Nucleus accumbens (tissue), 56 donors: ENCODE measurements around the gene KLHL26.
"Not testable (repeated sequence)": the region's sequence is repeated elsewhere in the genome, so short reads cannot be mapped to it uniquely, and the experiment has no call there.

Source experiments
- DNase-seq, 56 donors: peaks; one replicate each; lab custom pipeline; 2025; lab: John Stamatoyannopoulos, UW

The KLHL26 gene

DNA sequence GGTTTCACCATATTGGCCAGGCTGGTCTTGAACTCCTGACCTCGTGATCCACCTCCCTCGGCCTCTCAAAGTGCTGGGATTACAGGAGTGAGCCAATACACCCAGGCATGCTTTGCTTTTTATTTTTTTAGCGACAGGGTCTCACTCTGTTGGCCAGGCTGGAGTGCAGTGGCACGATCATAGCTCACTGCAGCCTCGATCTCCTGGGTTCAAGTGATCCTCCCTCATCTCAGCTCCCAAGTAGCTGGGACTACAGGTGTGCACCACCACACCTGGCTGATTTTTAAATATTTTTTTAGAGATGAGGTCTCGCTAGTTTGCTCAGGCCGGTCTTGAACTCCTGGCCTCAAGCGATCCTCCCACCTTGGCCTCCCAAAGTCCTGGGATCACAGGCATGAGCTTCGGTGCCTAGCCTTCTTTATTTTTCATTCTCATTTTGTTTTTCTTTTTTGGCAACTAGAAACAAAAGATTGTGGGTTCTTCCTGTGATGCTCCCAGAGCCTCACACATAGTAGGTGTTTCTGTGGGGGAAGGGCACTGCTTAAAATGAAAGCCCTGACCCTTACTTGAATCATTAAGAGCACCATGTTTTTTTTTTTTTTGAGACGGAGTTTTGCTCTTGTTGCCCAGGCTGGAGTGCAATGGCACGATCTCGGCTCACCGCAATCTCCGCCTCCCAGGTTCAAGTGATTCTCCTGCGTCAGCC lies 36.0 kb upstream of the KLHL26 start:
- DNase-seq: not testable (repeated sequence)

DNA sequence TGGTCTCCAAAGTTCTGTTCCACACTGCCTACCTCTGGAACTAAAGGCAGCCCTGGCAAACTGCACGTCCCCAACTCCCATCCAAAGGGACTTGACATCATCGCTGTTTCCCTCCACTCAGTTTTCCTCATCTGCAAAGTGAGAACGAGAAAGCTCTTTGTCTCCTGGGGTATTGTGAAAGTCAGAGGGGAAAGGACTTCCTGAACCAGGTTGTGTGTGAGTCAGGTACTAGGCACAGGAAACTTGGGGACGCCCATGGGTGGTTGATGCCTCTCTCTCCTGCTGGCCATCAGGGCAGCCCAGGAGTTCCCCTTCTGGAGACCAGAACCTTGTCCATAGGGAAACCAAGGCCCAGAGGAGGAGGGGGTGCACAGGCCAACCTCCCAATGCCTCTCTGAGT lies 35.0 kb upstream of the KLHL26 start:
- no peak for DNase-seq

DNA sequence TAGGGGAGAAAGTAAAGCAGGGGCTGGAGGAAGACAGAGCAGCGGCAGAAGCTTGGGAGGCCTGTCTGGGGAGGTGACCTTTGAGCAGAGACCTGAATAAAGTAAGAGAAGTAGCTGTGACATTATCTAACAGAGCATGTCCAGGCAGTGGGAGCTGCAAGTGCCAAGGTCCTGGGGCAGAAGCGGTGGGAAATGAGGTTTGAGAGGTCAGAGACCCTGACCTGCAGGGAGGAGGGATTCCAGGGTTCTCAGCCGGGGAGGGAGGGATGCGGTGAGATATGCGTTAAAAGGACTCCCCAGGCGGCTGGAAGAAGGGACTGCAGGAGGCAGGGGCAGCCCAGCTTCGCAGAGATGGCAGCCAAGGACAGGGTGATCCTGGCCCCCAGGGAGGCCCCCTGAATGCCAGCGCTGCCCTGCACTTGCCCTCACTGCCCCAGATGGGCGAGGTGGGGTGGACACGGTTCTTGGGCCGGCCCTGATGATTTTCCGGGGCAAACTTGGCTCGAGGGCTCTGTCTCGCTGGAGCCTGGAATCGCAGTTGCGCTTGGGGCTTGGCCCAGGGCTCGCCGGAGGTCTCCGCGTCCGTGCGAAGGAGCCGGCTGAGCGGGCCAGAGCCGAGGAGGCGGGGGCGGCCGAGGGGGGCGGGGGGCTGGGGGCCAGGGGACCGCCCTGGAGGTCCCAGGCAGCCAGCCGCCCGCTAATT lies 33.4 kb upstream of the KLHL26 start:
- peak in 5 of 56 donors; percentile 19 to 37 (median 22) for DNase-seq

DNA sequence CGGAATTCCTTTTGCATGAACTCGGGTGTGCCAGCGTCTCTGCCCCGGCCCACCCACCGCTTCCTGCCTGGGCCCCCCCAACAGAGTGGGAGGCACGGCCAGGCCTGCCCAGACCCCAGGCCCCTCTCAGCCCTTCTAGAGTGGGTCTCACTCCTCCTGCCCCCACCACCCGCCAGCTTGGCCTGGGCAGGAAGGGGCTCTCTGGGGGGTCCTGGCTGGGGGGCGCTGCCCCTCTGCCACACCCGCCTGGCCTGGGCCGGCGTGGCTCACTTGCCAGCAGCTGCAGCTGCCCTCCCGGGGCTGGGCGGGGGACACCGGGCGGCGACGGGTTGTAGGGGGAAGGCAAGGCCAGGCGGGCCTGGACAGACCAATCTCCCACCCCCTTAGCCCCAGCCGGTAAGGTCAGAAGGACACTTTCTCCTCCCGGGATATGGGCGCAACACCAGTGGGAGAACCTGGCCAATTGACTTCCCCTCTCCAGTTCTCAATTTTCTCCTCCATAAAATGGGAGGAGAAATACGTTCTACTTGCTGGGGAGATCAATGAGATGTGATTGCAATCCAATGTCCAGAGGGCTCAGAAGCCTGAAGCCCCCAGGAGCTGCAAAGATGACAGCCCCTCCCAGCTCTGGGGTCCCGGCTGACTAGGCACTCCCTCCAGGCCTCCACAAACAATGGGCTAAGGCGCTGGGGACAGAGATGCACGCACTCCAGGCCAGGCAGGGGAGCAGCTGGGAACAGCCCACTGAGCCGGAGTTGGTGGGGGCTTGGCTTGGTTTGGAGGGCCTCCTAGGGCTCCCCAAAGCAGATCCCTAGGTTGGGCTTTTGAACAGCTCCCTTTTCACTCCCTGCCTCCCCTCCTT lies 32.6 kb upstream of the KLHL26 start:
- no peak for DNase-seq

DNA sequence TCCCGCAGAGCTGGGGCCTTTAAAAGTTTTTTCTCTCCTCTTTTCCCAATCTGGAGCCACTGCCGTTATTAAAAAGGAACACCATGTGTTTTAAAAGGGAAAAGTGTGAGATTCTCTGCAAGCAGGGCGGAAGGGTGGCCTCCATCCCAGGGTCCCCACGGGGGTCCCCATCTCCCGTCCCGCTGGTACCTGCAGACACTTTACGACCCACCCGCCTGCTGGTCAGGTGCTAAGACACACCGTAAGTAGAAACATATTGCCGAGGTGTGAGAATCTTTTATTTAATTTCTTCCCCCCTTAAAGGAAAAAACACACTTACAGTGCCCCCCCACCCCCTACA lies 32.0 kb upstream of the KLHL26 start:
- no peak for DNase-seq

DNA sequence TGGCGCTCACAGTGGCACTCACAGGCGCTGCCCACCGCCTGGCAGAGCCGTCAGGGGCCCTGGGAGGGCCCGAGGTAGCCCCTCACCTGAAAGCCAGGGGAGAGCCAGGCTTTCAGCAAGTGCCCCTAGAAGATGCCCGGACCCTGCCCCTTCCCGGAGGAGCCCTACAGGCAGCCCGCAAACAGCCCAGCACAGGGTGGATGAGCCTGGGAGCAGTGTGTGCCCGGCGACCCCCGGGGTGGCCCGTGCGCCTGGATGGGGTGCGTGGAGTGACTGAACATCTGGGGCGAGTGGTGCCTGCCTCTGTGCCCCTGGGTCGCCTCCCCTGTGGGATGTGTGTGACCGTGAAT lies 31.7 kb upstream of the KLHL26 start:
- no peak for DNase-seq

DNA sequence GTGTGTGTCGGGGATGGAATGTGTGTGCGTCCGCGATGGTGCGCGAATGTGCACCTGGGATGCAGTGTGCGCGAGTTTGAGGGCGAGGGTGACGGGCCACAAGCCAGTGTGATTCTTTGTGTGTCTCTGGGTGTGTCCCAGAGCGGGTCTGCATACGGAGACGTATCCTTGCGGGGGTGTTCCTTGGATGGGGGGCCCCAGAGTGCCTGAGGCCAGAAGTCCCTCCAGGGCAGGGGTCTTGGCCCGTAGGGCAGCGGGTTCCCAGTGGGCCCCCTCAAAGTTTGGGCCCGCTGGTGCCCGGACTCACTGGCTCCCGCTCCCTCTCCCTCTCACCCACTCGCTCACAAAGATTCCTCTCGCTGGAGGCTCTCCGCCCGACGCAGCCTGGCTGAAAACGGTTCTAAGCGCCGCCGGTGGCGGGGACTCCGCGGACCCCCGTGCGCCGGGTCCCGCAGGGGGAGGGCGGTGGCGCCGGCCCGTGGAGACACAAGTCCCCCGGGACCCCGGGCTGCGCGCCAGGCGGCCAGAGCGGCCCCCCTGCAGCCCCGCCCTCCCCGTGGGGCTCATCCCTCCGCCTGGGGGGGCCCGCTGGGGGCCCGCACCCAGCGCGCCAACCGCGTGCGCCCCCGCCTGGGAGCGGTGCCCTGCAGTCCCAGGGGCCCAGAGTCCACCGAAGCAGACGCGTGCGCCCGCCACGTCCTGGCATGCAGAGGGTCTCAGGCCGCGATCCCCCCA lies 31.1 kb upstream of the KLHL26 start:
- DNase-seq: no peak

DNA sequence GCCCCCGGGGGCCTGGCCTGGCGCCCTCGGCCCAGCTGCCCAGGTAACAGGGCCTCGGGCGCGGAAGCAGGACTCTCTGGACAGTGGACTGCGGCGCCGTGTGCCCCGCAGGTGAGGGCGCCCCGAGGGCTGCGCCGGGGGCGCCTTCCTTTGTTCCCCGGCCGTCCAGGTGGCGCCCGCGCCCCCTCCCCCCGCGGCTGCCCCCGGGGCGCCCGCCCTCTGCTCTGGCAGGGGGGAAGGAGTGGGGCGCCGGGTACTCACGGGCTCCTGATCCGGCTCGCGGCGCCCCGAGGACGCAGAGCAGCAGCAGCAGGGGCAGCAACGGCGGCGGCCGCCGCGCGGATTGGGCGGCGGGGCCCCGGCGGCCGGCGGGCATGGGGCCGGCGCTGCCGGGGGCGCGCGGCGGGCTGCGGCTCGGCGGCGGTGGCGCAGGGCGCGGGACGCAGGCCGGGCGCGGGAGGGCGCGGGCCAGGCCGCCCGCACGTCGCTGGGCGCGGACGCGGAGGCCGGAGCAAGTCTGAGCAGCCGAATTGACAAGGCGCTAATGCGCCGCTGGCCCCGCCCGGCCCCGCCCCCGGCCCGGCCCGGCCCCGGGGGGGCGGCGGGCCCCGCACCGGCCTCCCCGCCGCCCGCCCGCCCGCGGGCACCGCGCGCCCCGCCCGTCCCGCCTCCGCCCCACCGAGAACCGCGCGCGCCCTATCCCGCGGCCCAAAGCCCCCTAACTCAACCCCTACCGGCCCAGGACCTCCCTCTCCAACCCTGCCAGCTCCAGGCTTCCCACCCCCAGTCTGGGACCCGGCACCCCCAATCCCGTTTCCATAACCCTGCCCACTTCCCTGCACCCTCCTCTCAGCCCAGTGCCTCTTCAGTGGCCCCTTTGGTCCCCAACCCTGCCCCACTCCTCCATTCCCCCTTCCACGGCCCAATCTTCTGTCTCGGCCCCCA lies 30.3 kb upstream of the KLHL26 start, which contains the start of gene CRLF1:
Gene CRLF1 (minus strand): TSS at position 519 of the 945 bp plus-strand sequence. CDS start 143 bp downstream, at position 376.
- no peak for DNase-seq

DNA sequence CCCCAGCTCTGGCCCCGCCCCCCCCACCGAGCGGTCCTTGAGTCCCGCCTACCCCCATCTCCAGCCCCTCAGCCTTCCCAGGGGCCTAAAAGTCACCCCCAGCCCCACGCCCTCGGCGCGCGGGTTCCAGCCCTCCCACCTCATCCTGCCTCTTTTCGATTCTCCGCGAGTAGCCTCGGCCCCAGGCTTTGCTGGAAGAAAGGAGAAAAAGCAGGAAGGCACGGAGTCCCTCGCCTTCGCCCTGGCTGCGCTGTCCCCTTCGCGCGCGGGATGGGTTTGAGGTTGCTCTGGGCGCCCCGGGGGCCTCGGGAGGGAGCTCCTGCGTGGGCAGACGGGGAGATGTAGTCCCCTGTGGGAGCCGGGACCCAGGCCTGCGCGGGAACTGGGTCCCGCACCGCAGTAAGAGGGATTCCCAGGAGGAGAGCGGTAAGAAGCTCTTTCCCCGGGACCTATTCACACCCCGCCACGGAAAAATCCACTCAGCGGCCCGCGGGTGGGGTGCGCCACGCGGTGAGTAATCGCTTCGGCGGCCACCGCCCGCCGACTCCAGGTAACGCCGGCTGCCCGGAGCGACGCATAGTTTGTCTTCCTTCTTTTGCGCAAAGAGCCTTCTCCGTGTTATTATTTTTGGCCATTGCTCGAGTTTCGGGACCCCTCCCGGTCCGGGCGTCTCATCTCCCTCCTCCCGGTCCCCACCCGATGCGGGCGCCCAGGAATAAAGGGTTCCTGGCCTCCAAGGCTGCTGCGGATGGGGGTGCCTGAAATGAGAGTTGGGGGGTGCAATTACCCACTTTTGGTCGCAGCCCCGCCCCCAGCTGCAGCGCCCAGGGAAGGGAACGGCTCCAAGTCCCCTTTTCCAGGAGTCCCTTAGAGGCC lies 29.4 kb upstream of the KLHL26 start:
- peak in 1 of 56 donors; percentile 45 for DNase-seq

DNA sequence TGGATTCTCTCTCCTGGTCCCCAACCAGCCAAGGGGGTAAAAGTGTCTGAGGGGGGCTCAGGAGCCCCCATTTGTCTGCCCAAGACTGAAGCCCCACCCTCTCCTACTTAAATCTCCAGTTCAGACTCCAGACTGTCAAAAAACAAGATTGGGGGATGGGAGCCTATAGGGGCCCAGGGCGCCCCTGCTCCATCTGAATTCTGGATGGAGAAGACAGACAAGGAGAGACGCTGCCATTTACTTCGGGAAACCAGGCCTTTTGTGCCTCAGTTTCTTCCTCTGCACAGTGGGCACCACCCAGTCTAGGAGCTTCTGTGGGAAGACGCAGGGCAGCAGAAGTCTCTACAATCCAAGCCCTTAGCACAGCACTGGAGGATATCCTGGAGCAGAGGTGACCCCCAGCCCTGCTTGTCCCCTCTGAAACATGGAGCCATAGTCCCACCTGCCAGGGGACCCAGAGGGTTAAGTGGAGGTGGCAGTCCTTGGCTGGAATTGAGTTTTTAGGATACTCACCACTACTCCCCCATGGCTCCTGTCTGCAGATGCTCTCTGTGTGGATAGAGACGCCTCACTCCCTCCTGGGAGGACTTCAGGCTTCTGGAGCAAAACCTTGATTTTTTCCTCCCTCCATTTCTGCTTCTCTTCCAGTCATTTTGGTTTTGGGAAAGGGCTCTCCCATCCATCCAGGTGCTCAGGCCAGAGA lies 28.6 kb upstream of the KLHL26 start:
- no peak for DNase-seq

DNA sequence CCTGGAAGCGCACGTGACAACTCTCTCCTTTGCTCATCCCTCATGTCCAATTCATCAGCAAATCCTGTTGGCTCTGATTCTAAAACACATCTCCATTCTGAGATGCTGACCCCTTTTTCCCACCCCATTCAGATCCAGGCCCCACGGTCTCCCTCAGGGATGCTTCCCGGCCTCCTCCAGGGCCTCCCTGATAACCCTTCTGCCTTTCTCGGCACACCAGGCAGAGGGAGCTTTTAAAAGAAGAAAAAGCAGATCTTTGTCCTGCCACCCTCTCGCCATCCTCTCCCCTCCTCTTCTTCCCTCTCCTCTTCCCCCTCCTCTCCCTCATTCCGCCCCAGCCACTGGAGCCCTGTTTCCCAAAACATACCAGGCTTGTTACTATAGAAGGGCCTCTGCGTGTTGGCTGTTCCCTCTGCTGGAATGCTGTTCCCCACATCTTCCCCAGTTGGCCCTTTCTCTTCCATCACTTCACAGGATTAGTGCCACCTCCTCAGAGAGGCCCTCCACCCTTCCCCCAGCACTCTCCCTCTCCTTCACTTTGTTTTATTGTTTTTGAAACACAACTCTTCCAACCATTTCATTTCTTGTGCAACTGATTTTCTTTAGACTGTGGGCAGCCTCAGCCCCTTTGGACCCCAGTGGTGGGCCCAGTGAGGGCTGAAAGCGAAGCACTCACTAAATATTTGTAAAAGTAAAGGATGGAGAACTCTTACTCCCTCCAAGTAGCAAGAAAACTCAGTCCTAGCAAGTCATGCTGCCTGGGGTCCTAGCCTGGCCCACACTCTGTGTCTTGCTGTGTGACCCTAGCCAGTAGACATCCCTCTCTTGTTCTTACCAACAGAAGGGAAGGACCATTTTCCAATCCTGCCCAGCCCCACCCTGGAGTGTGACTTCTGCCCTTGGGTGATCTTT lies 27.8 kb upstream of the KLHL26 start:
- DNase-seq: no peak

DNA sequence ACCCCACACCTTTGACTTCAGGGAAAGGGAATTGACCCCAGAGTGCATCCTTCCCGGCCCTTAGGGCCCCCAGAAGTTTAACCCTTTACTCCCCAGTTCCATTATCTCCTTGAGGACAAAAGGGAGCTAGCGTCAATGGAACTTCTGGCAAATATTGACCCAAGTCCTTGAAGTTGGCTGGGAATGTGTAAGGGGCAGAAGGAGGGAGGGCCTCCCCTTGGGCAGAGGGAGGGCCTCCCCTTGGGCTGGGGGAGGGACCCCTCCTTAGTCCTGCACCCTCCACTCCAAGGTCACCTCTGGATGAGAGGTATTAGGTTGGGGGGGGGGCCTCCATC lies 27.1 kb upstream of the KLHL26 start:
- DNase-seq: no peak

DNA sequence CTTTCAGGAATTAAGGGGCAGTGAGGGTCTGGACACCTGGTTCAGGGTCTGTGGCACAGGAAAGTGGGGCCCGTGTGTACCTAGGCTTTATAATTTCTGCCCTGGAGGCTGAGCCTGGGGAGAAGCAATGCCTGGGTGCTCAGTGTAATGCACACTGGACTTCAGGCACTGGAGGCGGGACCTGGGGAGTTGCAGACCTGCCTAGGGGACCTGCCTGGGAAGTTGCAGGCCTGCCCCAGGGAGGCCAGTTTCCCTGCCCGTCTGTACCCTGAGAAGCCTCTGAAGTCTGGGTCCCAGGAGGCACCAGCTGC lies 26.6 kb upstream of the KLHL26 start:
- no peak for DNase-seq

DNA sequence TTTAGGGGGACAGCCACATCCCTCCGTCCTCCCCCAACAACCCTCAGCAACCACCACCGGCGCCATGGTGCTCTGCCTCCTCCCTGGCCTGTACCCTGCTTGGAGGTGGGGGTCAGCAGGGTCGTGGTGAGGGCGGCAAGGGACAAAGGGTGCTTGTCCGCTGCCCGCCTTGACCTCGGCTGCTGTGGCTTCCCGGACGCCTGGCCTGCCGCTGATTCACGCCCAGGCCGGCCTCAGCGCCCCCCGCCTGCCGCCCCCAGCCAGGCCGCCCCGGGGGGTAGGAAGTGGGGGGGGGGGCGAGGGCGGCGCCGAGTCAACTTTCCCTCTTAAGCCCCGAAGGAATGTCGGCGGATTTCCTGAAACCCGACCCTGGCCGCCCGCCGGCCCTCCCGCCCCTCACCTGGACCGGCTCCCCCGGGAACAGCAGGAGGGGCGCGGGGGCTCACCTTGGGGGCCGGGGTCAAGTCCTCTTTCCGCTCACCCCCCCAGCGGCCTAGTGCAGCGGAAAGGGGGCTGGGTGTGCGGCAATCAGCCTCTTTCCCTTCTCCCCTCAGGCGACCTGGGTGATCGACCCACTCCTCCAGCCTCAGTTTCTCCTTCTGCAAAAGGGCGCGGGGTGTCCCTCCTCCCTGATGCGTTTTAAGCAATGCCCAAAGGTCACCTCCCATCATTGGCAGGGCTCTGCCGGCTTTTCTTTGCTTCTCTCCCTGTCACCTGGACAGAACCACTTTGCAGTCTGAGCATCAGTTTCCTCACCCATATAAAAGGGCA lies 26.1 kb upstream of the KLHL26 start:
- DNase-seq: no peak

DNA sequence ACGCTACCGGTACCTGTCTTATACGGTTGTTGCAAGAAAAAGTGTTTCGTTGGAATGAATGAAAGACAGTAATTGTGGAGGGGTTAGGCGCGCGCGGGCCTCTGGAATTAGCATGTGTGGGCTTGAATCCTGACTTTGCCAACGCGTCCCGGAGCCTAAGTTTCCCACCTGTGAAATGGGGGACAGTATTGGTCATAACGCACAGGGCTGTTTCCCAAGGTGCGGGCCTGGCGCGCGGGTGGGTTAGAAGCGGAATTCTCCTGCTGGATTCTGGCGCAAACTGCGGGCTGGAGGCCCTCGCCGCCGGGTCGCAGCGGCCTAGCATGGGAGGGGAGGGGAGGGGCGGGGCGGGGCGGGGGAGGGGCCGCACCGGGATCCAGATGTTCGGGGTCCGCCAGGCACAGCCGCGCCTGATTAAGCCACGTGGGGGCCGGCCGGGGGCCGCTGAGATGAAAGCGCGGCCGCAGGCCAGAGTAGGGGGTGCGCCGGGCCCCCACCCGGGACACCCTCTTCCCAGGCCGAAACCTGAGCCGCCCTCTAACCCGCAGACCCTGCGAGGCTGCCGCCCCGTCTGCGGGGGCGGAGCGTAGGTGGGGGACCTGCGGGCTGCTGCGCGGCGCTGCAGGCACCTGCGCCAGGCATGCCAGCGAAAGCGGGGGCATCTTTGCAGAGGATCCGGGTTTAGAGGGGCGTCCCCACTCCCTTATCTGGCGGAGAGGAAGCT lies 25.3 kb upstream of the KLHL26 start:
- DNase-seq: peak in 5 of 56 donors; percentile 11 to 63 (median 26)
